OCI-LY3 (cell line): Measurements from ENCODE around the gene GPR32.

Experiments
- EZH2phosphoT487 ChIP-seq: fragments of 200-600 bp; shearing (Covaris generic); IDR thresholded peaks from 2 replicates; pipeline ENCODE4 v1.6.1; 2018; ENCODE audit warnings: antibody characterized with exemption, mixed run types, low read depth
- TF ChIP-seq, protein P1 (sequence below): fragments of 200-600, 300-600 bp; sonication (generic); IDR thresholded peaks from 2 replicates; pipeline ENCODE4 v1.5.1; 2014; ENCODE audit warnings: antibody characterized with exemption, low read length, low read depth

DNA sequence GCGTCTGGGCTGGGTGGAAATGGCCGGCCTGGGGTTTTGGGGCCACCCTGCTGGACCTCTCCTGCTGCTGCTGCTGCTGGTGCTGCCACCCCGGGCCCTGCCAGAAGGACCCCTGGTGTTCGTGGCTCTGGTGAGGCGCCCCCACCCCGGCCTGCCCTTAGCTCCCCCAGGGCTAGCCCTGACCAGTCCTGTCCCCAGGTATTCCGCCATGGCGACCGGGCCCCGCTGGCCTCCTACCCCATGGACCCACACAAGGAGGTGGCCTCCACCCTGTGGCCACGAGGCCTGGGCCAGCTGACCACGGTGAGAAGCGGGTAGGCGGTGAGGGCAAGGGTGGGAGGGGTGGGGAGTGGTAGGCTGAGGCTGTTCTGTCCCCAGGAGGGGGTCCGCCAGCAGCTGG lies 20.1 kb downstream of the GPR32 start, which contains the start of gene ACP4:
- TF ChIP-seq, protein P1, sequence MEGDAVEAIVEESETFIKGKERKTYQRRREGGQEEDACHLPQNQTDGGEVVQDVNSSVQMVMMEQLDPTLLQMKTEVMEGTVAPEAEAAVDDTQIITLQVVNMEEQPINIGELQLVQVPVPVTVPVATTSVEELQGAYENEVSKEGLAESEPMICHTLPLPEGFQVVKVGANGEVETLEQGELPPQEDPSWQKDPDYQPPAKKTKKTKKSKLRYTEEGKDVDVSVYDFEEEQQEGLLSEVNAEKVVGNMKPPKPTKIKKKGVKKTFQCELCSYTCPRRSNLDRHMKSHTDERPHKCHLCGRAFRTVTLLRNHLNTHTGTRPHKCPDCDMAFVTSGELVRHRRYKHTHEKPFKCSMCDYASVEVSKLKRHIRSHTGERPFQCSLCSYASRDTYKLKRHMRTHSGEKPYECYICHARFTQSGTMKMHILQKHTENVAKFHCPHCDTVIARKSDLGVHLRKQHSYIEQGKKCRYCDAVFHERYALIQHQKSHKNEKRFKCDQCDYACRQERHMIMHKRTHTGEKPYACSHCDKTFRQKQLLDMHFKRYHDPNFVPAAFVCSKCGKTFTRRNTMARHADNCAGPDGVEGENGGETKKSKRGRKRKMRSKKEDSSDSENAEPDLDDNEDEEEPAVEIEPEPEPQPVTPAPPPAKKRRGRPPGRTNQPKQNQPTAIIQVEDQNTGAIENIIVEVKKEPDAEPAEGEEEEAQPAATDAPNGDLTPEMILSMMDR, result no peak
- TF ChIP-seq EZH2phosphoT487, result no peak
